Iris pigment epithelial cell (primary cell): Measurements from ENCODE around the gene FASN.

Source experiments
- DNase-seq: peaks from one replicate; pipeline ENCODE4 v3.0.0-alpha.2; 2011; ENCODE audit warnings: low read depth

Gene FASN

DNA sequence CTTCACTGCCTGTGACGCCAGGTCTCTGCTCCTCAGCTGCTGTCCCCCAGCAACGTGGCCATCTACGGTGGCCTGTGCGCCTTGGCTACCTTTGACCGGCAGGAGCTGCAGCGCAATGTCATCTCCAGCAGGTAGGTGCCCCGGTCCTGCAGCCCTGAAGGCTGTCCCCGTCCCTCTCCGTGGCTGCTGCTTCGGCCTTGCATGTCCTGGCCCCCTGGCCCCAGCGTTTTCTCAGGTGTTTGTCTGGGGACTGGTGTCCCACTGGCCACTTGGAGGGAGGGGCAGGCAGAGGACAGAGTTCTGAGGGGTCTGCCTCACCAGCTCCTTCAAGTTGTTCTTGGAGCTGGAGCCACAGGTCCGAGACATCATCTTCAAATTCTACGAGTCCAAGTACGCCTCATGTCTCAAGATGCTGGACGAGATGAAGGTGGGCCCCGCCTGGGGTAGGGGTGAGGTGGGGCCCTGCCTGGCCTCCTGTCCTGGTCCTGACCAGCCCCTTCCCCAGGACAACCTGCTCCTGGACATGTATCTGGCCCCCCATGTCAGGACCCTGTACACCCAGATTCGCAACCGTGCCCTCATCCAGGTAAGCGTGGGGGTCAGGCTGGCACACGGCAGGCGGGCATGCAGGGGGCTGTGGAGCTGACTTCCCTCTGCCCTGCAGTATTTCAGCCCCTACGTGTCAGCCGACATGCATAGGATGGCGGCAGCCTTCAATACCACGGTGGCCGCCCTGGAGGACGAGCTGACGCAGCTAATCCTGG lies 41.9 kb downstream of the FASN start:
- no peak for DNase-seq

DNA sequence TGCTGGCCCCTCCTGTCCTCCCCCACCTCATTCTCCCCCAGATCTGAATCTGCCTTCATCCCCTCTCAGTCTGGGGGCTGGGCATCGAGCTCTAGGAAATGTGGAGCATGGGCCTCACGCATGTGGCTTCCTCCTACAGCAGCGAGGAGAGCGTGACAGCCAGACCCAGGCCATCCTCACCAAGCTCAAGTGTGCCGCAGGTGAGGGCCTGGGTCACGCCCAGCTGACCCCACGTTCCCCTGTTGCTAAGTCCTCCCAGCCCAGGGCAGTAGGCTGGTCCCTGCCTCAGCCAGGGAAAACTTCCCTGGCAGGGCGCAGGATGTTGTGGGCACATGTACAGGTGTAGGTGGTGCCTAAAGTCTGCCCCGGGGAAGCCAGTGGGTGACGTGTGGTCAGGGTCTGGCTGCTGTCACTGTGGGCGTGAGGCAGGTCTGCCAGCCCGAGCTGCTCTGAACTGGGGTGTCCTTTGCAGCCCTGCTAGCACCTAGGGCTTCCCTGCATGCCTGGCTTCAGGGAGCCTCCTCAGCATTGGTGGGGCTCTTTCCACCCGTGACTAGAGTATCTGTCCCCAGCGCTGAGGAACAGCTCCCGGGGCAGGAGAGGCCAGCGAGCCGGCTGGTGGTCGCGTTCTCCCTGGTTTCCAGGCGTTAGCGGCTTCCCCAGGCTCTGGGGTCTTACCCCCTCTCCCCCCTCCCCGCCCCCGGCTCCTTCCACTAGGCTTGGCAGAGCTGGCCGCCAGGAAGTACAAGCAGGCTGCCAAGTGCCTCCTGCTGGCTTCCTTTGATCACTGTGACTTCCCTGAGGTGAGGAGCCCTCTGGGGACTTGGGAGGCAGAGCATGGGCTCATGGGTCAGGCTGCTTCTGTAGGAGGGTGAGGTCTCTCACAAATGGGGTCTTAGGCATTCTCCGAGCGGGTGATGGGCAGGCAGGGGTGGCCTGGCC lies 42.7 kb downstream of the FASN start:
- DNase-seq = no peak

DNA sequence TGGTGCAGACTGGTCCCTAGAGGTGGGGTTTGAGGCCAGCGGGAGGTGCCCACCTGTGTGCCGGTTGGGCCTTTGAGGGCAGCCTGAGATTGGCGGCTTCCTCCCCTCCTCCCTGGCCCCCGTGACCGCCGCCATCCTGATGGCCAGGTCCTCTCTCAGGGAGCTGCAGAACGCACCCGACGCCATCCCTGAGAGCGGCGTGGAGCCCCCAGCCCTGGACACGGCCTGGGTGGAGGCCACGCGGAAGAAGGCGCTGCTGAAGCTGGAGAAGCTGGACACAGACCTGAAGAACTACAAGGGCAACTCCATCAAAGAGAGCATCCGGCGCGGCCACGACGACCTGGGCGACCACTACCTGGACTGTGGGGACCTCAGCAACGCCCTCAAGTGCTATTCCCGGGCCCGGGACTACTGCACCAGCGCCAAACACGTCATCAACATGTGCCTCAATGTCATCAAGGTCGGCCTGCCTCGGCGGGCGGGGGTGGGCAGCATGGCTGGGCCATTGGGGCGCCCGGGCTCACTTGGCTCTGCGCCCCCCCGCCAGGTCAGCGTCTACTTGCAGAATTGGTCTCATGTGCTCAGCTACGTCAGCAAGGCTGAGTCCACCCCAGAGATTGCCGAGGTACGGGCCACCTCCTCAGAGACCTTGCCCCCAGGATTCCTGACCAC lies 43.5 kb downstream of the FASN start:
- DNase-seq = no peak

DNA sequence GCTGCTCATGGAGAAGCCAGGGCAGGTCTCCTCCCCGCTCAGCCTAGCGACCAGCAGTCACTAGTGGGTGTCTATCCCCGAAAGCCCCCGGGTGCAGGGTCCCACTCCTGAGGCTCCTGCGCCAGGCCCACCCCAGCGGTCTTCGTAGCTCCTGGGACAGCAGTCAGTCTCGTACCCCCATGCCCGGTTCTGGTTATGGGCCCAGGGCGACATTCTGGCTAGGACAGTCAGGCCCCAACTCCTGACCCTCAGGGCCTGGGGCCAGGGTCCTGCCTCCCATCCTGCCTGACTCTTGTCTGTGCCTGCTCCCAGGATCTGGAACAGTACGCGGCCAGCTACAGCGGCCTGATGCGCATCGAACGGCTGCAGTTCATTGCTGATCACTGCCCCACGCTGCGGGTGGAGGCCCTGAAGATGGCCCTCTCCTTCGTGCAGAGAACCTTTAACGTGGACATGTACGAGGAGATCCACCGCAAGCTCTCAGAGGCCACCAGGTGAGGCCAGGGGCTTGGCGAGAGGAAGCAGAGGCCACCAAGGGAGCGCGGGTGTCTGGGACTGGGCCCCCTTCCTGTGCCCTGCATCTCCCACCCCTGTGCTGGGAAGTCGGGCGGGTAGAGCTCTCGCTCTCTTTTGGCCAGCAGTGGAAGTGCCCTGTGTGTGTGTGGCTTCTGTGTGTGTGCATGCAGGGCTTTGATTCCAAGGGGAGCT lies 44.3 kb downstream of the FASN start:
- DNase-seq = no peak

- no peak for DNase-seq
Observed at GRCh38 chr17:82053130-82053529, 44.9 kb downstream of the FASN start.

- DNase-seq = no peak
Observed at GRCh38 chr17:82052638-82053059, 45.4 kb downstream of the FASN start.

GRCh38 chr17:82051776-82052637 lies 46.0 kb downstream of the FASN start, which contains the start of the genes GPS1 and RFNG:
TSS of gene GPS1 (plus strand) at chr17:82051898. CDS start at chr17:82051932, 34 bp downstream.
TSS of gene RFNG (minus strand) at chr17:82051811. CDS start at chr17:82051766, 45 bp downstream.
- peak; percentile 63 for DNase-seq

- no peak for DNase-seq
Observed at GRCh38 chr17:82050761-82051641, 47.0 kb downstream of the FASN start.

- DNase-seq = no peak
Observed at GRCh38 chr17:82050152-82050760, 47.8 kb downstream of the FASN start.

GRCh38 chr17:82049521-82049971 lies 48.5 kb downstream of the FASN start:
- no peak for DNase-seq

DNA sequence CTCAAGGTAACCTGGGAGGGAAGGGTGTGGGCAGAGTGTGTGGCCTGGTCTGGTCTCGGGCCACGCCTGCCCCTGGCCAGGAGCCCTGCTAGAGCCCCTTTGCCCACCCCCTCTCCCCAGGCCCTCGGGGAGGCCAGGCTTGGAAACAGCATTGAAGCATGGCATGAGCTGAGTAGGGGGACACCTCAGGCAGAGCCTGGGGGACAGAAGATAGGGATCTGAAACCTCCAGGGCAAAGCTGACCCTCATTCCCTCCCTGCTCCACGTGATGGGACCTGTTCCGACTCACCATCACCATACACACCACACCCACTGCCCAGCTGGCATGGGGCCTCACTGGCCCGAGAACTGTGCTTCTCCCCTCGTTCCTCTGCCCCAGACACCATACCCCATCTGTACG lies 48.9 kb downstream of the FASN start:
- no peak for DNase-seq

- DNase-seq = no peak
Observed at GRCh38 chr17:82048571-82048971, 49.5 kb downstream of the FASN start.

- no peak for DNase-seq
Observed at GRCh38 chr17:82047914-82048570, 50.0 kb downstream of the FASN start.

DNA sequence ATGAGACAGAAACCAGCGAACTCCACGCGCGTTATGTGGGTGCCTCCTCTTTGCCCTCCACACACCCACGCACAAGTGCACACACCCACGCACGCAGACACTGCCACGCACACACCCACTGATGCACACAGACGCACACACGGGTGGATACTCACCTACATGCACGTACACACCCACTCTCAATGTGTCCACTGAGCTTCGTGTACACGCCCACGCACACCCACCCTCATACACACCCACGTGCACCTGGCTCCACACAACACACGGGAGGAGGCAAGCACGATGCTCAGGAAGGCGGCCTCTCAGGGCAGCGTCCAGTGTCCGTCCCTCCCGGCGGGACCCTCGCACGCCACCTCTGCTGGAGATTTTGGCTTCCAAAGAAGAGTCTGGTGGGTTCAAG lies 50.7 kb downstream of the FASN start:
- DNase-seq = no peak

DNA sequence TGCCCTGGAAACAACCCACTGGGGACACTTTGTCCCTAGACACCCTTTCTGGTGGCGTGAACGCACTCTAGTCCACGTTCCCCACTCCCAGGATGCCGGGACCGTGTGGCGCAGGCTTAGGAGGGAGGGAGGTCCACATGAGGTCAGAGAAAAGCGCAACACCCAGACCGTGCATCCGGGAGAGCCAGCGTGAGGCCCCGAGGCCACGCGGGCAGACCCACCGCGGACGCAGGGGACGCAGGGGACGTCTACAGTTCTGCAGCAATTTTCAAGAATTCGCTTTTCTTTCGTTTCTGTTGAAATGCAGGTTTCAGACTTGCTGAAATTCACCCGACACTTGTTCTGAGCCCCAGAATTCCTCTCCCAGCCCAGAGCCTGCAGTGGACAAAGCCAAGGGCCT lies 51.1 kb downstream of the FASN start:
- no peak for DNase-seq

GRCh38 chr17:82045936-82046484 lies 52.0 kb downstream of the FASN start:
- DNase-seq = no peak

GRCh38 chr17:82043507-82043906 lies 54.5 kb downstream of the FASN start:
- DNase-seq = no peak

DNA sequence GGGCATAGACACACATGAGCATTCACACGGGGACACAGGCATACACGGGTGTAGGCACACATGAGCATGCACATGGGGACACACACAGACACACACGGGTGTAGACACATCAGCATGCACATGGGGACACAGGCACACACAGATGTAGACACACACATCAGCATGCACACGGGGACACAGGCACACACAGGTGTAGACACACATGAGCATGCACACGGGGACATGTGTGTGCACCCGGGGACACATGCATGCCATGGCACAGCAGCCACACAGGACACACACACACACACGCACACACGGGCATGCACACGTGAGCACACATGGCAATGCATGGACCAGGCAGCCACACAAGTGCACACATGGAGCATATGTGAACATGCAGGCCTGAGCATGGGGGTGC lies 55.4 kb downstream of the FASN start:
- no peak for DNase-seq
